Activated CD4-positive, alpha-beta T cell treated with anti-CD3 and anti-CD28 coated beads, Interleukin-2, amount 50 U/mL, for 48 hours (primary cell): ENCODE results near the gene MAPK11.
A peak's percentile ranks its signal among the peaks of the same experiment; 100 is the strongest.

Source experiments
- DNase-seq, 2 experiments: peaks; one replicate each; pipeline ENCODE4 v3.0.0-alpha.2; 2020

MAPK11 gene

GRCh38 chr22:50246242-50247175, 23.7 kb downstream of the MAPK11 start:
- DNase-seq, result no peak

GRCh38 chr22:50245214-50246072, 24.7 kb downstream of the MAPK11 start:
- DNase-seq, result no peak

GRCh38 chr22:50244420-50245213, 25.6 kb downstream of the MAPK11 start, which contains the start of gene TUBGCP6:
TSS of gene TUBGCP6 (minus strand) at chr22:50245023. CDS start at chr22:50244459, 564 bp downstream.
- peak; percentile 92 to 93 for DNase-seq

- no peak for DNase-seq
Measured at GRCh38 chr22:50243685-50244419, 26.3 kb downstream of the MAPK11 start.

DNA sequence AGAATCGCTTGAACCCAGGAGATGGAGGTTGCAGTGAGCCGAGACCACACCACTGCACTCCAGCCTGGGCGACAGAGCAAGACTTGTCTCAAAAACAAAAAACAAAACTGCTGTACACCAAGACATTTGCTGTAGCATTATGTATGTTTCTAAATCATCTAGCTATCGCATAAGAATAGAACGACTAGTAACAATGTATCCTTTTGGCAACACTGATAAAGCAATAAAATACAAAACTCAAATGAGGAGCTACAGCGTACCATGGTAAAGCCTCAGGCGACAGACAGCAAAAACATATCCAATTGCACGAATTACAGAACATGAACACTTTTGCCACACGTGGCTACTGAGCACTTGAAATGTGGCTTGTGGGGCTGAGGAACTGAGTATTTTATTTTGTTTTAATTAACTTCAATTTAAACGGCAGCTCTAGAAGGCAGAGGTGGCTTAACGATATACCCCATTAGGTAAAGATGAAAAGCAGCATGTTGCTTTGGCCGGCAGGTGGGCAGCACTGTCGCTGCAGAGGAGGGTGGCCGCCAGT, 27.7 kb downstream of the MAPK11 start:
- no peak for DNase-seq

DNA sequence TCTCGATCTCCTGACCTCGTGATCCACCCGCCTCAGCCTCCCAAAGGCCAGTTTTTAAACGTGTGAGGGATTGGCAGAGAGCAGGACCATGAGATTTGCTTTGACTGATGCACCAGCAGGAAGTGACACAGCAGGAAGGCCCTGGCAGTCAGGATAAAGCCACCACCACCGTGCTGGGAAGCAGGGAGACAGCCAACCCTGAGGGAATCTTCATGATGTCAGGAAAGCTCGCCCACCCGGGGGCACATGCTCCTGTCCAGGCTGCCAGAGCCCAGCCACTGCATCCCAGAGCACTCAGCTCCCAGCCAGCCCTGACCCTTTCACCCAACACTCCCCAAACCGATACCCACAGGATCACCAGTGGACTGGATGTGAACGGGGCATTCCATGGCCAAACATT, 31.4 kb downstream of the MAPK11 start:
- DNase-seq, result no peak

- no peak for DNase-seq
Measured at GRCh38 chr22:50236731-50237409, 33.3 kb downstream of the MAPK11 start.

- DNase-seq, result no peak
Measured at GRCh38 chr22:50233223-50233622, 37.0 kb downstream of the MAPK11 start.

GRCh38 chr22:50232481-50233151, 37.6 kb downstream of the MAPK11 start:
- no peak for DNase-seq

- no peak for DNase-seq
Measured at GRCh38 chr22:50229370-50229769, 40.8 kb downstream of the MAPK11 start.

GRCh38 chr22:50228366-50228765, 41.8 kb downstream of the MAPK11 start:
- no peak for DNase-seq

DNA sequence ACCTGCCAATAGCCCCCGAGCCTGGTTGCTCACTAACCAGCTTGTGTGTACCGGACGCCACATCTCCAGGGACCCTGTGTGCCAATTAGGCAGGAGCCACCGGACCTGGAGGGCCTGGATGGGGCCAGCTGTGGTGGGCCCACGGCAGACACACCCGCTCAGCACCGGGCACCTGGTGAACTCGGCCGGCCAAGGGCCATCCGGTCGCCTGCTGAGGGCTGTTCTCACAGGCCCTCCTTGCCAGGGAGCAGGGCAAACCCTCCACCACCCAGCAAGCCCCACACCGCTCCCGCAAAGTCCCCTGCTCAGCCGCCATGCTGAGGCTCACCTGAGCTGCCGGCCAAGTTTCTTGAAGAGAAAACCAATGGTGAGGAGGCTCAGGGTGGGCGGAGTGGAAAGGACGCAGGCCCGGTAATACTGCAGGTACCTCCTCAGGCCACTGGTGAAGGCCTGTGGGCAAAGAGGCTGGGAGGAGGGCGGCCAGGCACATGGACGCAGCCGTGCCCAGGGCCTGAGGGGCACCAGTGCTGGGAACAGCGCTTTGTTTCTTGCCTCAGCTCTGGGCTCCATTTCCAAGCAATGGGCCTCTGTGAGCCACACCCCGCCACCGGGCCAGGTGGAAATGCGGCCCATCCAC, 42.5 kb downstream of the MAPK11 start:
- DNase-seq, result no peak

DNA sequence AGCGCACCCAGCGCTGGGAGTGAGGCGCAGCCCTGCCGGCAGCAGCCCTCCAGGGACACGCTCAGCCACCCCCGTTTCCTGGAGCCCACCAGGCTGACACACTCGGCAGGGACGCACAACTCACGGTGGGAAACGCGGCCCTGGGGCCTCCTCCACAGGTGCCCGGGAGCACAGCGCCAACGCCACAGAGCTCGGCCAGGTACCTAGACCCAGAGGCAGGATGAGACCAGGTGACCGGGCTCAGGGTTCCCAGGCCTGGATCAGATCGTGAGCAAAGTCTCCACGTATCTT, 43.4 kb downstream of the MAPK11 start:
- DNase-seq, result no peak

DNA sequence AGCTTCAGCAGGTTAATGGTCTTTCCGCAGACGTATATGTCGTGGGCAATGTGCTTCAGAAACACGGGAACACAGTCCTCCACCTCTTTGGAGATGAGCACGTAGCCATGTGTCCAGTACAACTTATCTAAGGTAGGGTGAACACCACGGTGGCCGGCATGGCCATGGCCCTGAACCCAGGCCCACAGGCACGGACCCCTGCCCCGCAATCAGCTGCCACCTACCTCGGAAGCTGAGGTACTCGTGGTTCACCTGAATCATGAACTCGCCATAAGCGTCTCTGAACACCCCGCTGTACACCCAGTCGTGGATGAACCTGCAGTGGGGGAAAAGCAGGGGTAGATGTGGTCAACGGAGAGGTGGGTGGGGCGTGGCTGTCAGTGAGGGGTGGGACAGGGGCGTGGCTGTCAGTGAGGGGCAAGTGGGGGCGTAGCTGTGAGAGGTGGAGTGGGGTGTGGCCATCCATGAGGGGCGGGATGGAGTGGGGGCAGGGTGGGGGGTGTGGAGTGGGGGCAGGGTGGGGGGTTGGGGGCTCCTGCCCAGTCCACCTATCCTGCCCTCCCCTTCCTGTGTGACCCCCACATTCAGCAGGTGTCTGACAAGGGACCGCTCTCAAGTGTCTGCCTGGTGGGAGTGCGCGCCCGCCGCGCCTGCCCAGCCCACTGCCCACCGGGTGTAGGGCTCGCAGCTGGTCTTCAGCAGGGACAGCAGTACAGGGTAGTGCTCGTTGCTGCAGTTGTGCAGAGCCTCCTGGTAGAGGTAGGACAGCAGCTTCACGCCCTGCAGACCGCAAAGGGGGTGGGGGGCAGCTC, 43.9 kb downstream of the MAPK11 start:
- DNase-seq, result no peak

DNA sequence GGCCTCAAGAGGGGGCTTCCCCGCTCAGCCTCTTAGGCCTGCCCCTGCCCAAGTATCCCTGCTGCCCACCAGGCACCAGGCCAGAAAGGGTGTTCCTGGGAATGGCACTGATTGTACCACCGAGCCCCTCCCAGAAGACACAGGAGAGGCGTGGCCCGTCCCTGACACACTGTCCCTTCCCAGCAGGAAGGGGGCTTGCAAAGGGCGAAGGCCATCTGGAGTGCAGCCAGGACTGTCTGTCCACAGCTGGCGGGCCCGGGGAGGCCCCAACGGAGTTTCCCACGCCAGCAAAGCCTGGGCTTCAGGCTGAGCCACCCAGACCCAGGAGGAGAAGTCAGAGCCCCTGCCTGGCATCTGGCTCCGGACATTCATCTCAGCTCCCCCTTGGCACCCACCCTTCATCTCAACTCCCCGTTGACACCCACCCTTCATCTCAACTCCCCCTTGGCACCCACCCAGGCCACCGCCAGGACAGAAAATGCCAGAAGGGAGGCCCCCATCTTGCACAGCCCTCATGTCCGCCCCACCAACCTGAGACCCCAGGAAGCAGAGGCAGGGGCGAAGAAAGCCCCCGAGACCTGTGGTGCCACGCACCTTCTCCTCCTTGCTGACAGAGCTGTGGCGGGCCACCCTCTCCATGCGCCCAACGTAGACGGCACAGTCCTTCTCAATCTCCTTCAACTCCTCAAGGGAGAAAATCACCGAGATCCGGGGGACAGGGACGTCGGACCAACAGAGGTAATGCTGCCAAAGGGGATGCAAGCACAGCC, 44.8 kb downstream of the MAPK11 start:
- DNase-seq, result no peak

GRCh38 chr22:50224071-50224470, 46.1 kb downstream of the MAPK11 start:
- no peak for DNase-seq

- DNase-seq, result no peak
Measured at GRCh38 chr22:50222508-50222907, 47.7 kb downstream of the MAPK11 start.
